H1 (cell line): ENCODE measurements around the gene COMT. TPM values are rescaled to one million over a fixed set of nuclear protein-coding genes. Genes with fewer than 3 reads are reported as not detected.

Experiments
- EZH2 ChIP-seq: fragments of 200-600 bp; sonication (generic); IDR thresholded peaks from 2 replicates; pipeline ENCODE4 v1.7.1; 2012; ENCODE audit warnings: low read depth, mild to moderate bottlenecking, moderate library complexity, low read length, inconsistent platforms; ENCODE audit not compliant: severe bottlenecking
- KDM4A ChIP-seq: IDR thresholded peaks from one replicate; pipeline ENCODE4 v1.7.1; 2012; ENCODE audit warnings: low read depth, mild to moderate bottlenecking, moderate library complexity, low read length, inconsistent platforms; ENCODE audit not compliant: severe bottlenecking
- TAF1 ChIP-seq: IDR thresholded peaks from 2 replicates; pipeline ENCODE4 v1.6.1; 2011; ENCODE audit warnings: mild to moderate bottlenecking, low read depth, low read length
- polyA plus RNA-seq, 7 experiments: library from polyadenylated mRNA; depleted of rRNA in 3 of 7; stranded (reverse) in 5 of 7; unstranded in 2 of 7; fragments of >200 nt in 5 of 7; fragments of 200-250 nt in 2 of 7; gene quantifications; 1 replicate in 5 of 7; 2 replicates in 1 of 7; 4 replicates in 1 of 7; pipeline versions ENCODE4 v1.2.1 to v1.2.3, GENCODE V29; 2011 to 2013; ENCODE audit warnings: missing spikeins in 2 of 7, mixed read lengths in 2 of 7
- total RNA-seq: library from RNA; stranded (reverse); fragmentation: NEBNext Ultra II Directional; extraction: Animal tissue kit (Norgen Biotek cat#: 25700); gene quantifications from 2 replicates; pipeline ENCODE4 v1.2.1, GENCODE V29; 2021

COMT gene
- total and polyA plus RNA-seq, 2 of the 8 experiments (the other 6 are each of a cell fraction or from before 2014, with no cell fraction given) = 15.2 to 33.7 TPM

DNA sequence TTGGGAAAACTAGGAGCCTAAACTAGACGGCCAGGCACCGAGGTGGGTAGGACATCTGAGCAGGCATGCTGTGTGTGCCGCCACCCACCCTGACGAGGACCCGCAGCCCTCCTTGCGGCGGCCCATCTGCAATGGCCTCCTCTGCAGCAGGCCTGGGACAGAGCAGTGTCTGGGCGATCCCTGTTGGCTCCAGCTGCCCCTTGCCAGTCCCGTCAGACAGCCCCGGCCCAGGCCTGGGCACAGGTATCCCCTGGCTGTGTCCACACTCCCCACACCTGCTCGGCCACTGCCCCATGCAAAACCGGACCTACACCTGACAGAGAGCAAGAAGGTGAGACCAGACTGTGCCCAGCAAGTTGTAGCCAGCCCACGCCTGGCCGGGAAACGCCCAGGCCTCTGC lies 48.2 kb upstream of the COMT start (continued):
- TF ChIP-seq TAF1 = no peak
- TF ChIP-seq EZH2 = no peak
- no peak for TF ChIP-seq KDM4A
